Fibroblast of skin of scalp (primary cell): ENCODE measurements around the gene CEP76.
A peak's percentile ranks its signal among the peaks of the same experiment; 100 is the strongest.
"Not testable (repeated sequence)": the region's sequence is repeated elsewhere in the genome, so short reads cannot be mapped to it uniquely, and the experiment has no call there.

Experiments
- DNase-seq: peaks from one replicate; pipeline ENCODE4 v3.0.0-alpha.2; 2013

Gene CEP76

DNA sequence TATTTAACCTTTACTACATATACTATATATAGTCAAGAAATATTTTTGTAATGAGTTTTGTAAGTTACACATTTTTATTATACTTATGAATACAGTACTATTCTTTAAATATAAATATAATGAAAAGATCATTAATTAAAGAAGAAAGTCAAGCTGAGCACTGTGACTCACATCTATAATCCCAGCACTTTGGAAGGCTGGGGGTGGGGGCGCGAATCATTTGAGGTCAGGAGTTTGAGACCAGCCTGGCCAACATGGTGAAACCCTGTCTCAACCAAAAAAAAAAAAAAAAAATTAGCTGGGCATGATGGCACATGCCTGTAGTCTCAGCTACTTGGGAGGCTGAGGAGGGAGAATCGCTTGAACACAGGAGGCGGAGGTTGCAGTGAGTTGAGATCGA is 58.8 kb downstream of the CEP76 start:
- peak; percentile 44 for DNase-seq

DNA sequence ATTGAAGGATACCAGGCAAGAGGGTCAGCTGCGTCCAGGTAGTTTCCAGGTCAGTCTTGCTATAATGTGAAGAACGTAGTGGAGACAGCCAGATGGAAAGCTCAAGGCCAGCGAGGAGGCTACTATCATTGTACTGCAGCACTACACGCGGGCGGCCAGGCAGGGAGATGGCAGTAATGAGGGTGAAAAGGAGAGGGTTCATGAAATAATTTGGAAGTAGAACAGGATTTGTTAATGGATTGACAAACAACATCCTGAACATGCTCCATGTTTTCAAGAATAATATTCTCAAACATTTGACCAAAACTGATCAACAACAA is 61.7 kb downstream of the CEP76 start:
- DNase-seq = no peak

DNA sequence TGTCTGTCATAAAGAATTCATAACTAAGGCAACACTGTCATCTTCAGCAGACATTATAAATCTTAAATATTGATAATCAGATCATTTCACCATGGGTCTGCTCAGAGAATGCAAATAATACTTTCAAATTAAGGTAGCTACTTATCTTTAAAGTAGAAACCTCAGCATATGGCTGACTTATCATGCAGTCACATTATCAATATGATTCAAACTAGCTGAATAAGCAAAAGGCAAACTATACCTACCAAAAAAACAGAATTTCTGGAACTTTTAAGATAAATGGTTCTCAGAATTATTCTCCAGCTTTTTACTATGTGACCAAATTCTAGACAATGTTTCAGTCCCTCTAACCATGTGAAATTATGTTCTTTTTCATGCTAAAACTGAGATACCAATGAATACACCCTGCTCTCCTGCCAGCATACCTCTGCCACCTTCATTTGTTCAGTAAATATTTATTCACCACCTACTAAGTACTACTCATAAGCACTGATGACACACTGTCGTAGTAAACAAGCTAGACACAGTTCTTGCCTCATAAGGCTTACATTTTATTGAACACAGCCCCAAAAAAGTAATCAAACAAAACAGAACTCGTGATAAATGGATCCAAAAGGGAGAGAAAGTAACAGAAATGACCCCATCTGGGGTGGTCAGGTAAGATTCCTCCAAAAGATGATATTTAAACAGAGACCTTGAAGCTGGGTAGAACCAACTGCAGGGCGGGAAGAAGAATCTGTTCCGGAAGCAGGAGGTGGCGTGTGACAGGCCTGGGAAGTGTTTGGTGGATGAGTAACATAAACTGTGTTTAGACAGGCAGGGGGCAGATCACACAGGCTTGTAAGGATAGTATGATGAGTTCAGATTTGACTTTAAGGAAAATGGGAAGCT is 62.3 kb downstream of the CEP76 start:
- peak; percentile 82 for DNase-seq

DNA sequence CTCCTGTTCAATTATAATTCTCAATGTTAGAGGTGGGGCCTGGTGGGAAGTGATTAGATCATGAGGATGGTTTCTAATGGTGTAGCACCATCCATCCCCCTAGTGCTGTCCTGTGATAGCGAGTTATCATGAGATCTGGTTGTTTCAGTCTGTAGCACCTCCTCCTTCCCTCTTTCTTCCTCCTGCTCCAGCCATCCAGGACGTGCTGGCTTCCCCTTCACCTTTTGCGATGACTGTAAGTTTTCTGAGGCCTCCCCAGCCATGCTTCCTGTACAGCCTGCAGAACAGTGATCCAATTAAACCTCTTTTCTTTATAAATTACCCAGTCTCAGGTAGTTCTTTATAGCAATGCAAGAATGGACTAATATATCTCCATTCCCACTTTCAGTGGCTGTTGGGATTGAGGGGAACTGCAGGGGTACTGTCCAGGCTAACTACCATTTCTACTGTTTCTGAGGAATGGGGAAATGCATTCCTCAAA is 63.8 kb downstream of the CEP76 start:
- DNase-seq = no peak

DNA sequence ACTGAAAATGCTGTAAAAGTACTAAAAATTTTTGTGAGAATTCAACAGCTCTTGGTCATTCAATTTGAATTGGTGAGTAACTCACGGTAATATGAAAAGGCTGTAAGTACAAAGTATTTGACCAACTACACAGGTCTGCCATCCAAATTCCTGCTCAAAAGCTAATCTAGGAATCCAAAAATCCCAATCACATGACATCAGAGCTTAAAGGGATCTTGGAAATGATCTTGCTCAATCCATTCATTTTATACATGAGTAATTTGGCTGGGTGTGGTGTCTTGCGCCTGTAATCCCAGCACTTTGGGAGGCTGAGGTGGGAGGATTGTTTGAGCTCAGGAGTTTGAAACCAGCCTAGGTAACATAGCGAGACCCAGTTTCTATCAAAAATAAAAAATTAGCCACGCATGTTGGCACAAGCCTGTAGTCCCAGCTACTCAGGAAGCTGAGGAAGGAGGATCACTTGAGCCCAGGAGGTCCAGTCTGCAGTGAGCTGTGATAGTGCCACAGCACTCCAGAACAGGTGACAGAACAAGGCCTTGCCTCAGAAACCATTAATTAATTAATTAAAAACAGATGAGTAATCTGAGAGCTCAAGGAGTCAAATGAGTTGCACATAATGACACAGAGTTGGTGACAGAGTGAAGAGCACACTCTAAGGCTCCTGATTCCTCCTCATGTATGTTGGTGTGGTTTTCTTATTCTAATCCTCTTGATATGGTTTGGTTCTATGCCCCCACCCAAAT is 64.5 kb downstream of the CEP76 start:
- peak; percentile 80 for DNase-seq

DNA sequence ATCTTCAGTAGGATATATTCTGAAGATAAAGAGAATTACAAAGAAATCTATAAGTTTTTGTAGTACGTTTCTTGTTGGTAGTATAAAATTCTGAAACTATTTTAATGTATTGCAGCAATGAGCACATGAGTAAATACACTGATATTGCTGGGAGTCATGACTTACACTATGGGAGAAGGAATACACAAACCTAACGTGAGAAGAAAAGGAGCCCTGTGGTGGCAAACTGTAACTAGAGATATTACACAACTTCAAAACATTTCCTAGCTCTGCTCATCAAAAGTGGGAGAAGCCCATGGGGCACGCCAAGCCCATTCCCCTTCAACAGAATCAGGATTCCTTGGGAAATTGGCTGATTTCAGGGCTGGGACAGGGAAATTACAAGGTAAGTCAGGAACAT is 65.1 kb downstream of the CEP76 start:
- DNase-seq = peak; percentile 46

DNA sequence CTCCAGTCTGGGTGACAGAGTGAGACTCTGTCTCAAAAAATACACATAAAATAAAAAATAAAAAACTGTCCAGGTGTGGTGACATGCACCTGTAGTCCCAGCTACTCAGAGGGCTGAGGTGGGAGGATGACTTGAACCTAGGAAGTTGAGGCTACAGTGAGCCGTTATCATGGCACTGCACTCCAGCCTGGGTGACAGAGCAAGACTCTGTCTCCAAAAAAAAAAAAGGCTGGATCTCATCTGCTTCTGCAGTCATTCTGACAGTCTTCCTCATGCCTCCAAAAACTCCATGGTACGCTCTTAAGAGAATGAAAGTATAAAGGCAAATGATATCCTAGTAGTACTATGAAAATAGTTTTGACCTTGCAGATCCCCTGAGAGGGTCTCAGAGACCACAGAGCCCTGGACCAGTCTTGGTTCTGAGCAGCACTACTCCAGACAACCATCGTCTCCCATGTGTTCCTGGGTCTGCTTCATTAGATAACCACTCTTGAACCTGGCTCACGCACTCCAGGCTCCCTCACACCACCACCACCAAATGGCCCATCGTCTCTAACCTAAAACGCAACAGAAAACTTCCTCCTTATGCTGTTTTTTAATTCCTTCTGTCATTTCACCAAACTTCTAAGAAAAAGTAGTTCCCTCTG is 70.6 kb downstream of the CEP76 start:
- DNase-seq = no peak

DNA sequence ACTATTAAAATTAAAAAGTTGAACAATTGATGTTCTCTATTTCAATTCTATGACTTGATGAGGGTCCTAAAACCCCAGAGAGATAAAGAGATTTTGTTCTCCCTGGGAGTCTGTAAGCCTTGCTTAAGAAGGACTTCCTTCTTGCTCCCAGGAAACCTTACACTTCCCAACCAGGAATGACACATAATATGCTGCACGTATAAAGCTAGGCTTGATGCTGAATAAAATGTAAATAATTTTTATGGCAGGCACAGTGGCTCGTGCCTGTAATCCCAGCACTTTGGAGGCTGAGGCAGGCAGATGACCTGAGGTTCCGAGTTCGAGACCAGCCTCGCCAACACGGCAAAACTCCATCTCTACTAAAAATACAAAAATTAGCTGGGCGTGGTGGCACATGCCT is 72.4 kb downstream of the CEP76 start:
- DNase-seq = peak; percentile 55

DNA sequence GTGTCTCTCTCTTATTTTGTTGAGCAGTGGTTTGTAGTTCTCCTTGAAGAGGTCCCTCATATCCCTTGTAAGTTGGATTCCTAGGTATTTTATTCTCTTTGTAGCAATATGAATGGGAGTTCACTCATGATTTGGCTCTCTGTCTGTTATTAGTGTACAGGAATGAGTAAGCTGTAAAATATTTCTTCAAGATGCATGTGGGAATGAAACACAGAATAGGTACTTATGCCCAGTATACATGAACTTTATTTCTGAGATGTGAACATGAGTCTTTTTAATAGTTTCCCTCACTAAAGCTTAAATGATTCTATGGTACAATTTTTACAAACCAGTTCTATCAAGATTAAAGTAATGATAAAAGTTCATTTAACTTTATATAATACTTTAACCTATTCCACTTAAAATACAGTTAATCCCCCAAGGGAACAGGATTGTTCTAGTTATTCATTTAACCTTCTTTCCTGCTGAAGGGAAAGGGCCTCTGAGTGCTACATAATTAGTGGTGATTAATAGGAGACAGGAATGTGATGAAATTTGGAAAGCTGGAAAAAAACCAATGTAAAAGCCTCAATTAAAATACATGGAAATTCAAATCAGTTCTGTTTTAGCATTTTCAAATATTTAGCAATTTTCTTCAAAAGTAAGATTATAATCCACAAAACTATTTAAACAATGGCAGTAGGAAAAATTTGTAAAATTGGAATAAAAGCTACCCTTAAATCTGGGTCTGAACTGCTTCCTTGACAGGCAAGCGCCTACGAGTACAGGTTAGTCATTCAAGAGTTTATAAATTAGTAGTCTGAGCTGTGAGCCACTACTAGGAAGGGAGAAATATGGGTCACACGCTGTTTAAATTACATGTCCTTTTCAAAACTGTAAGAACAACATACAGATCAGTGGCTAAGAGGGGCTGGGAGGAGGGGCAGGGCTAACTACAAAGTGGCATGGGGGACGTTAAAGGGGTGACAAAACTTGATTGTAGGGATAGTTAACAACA is 73.5 kb downstream of the CEP76 start:
- DNase-seq = peak; percentile 65

DNA sequence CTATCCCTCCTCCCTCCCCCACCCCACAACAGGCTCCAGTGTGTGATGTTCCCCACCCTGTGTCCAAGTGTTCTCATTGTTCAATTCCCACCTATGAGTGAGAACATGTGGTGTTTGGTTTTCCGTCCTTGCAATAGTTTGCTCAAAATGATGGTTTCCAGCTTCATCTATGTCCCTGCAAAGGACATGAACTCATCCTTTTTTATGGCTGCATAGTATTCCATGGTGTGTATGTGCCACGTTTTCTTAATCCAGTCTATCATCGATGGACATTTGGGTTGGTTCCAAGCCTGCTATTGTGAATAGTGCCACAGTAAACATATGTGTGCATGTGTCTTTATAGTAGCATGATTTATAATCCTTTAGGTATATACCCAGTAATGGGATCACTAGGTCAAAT is 75.3 kb downstream of the CEP76 start:
- DNase-seq = not testable (repeated sequence)

DNA sequence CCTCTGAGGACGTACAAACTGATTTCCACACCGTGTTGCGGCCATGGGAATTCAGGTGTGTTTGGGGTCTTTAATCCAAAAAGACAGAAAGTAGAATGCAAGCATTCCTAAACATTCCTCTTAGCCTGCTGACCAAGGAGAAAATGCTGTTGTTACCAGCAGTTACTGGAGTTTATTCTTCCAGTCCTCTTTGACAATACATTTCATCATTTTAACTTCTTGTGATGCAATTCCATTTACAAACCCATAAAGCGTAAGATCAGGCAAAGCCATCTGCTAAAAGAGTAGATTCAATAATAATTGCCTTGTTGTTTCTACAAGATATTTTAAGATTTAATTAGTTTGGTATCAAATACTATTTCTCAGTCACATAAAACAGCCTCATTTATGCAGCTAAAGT is 77.3 kb downstream of the CEP76 start:
- DNase-seq = no peak
